Calu3 (cell line): ENCODE data around the gene ALK. TPM values are rescaled to one million over a fixed set of nuclear protein-coding genes. Genes with fewer than 3 reads are reported as not detected.

ENCODE experiments used
- BruUV-seq: library from RNA; stranded (reverse); fragments of 400-500 nt; replicated peaks from 2 replicates; lab custom pipeline; 2021; lab: Mats Ljungman, UMichigan
- CTCF ChIA-PET: fragments of 300-600 bp; sonication (Branson Sonifier 250); formaldehyde crosslinking; loops from one replicate; lab custom pipeline; 2022; ENCODE audit warnings: antibody characterized with exemption; lab: Charles Lee
- DNase-seq: peaks from one replicate; pipeline ENCODE4 v3.0.0; 2022
- H3K27ac Mint-ChIP-seq: one replicate; pipeline ENCODE4 v1.8.0; 2022; ENCODE audit warnings: mixed read lengths; ENCODE audit not compliant: unreplicated experiment
- H3K27me3 Mint-ChIP-seq: one replicate; pipeline ENCODE4 v1.8.0; 2022; ENCODE audit warnings: mixed read lengths; ENCODE audit not compliant: unreplicated experiment
- H3K36me3 Mint-ChIP-seq: one replicate; pipeline ENCODE4 v1.8.0; 2022; ENCODE audit warnings: mild to moderate bottlenecking, moderate library complexity, mixed read lengths; ENCODE audit not compliant: insufficient read depth, unreplicated experiment
- H3K4me1 Mint-ChIP-seq: one replicate; pipeline ENCODE4 v1.8.0; 2022; ENCODE audit warnings: mild to moderate bottlenecking, low read depth, mixed read lengths; ENCODE audit not compliant: unreplicated experiment
- H3K4me3 Mint-ChIP-seq: one replicate; pipeline ENCODE4 v1.8.0; 2022; ENCODE audit warnings: mild to moderate bottlenecking, low read depth, moderate library complexity, mixed read lengths; ENCODE audit not compliant: unreplicated experiment
- H3K9me3 Mint-ChIP-seq: one replicate; pipeline ENCODE4 v1.8.0; 2022; ENCODE audit warnings: low read depth, mixed read lengths; ENCODE audit not compliant: unreplicated experiment
- intact Hi-C: fragments of 100-400 bp; cut with micrococcal nuclease; formaldehyde crosslinking; loops from one replicate; pipeline ENCODE4 v1.10.0; 2022; ENCODE audit not compliant: unreplicated experiment
- total RNA-seq: library from RNA; stranded (reverse); gene quantifications from 2 replicates; pipeline ENCODE4 v1.2.3, GENCODE V29; 2022
- TF ChIP-seq, protein P1 (sequence below): fragments of 200-600 bp; IDR thresholded peaks from one replicate; pipeline ENCODE4 v1.8.0; 2022; ENCODE audit warnings: antibody characterized with exemption; ENCODE audit not compliant: unreplicated experiment

ALK gene
- total RNA-seq, 1 experiment from 2014 or later, result not detected

DNA sequence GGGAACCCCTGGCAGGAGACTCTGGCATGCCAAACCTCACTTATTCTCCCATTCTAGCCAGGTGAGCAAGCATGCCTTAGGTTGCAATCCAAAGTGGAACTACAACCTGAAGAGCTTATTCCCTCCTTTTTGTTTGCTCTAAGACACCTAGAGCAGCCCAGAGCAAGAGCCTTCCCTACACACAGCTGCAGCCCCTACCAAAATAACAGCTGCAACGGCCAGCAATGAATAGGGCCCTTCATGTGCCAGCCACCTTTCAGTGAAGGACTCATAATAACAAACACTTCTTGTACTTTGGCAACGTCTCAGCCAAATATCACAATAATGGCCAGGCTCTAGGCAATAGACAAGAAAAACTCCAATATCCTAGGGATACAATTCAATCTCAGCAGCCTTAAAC, 178.7 kb downstream of the ALK start:
- BruUV-seq, result no TSS peak
- H3K36me3 Mint-ChIP-seq, result no peaks in the 10 kb centered on the region
- H3K4me1 Mint-ChIP-seq, result peaks cover 6% of the 10 kb centered on the region
- peaks cover 13% of the 10 kb centered on the region for H3K27me3 Mint-ChIP-seq
- H3K9me3 Mint-ChIP-seq, result no peaks in the 10 kb centered on the region
- no peak overlapping the region for H3K27ac Mint-ChIP-seq
- no peak for DNase-seq
- TF ChIP-seq, protein P1, sequence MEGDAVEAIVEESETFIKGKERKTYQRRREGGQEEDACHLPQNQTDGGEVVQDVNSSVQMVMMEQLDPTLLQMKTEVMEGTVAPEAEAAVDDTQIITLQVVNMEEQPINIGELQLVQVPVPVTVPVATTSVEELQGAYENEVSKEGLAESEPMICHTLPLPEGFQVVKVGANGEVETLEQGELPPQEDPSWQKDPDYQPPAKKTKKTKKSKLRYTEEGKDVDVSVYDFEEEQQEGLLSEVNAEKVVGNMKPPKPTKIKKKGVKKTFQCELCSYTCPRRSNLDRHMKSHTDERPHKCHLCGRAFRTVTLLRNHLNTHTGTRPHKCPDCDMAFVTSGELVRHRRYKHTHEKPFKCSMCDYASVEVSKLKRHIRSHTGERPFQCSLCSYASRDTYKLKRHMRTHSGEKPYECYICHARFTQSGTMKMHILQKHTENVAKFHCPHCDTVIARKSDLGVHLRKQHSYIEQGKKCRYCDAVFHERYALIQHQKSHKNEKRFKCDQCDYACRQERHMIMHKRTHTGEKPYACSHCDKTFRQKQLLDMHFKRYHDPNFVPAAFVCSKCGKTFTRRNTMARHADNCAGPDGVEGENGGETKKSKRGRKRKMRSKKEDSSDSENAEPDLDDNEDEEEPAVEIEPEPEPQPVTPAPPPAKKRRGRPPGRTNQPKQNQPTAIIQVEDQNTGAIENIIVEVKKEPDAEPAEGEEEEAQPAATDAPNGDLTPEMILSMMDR, result no peak
- intact Hi-C loops, result no loop called here
- no peak overlapping the region for H3K4me3 Mint-ChIP-seq
- CTCF ChIA-PET, result no interaction called here

DNA sequence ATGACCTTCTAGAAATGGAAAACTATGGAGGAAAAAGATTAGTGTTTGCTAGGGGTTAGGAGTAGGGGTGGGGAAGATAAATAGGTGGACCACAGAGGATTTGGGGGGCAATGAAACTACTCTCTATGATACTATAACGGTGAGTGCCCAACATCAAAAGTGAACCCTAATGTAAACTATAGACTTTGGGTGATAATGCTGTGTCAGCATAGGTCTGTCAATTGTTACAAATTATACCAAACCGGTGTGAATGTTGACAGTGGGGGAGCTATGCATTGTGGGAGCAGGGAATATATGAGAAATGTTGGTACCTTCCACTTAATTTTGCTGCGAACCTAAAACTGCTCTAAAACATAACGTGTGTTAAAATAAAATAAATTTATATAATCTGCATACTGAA, 180.3 kb downstream of the ALK start:
- Mint-ChIP-seq H3K4me3 (no peak overlapping the region), H3K36me3 (no peaks in the 10 kb centered on the region), H3K27me3 (peaks cover 13% of the 10 kb centered on the region), H3K4me1 (no peaks in the 10 kb centered on the region), H3K9me3 (no peaks in the 10 kb centered on the region), H3K27ac (no peak overlapping the region)
- no peak for DNase-seq
- intact Hi-C loops, result no loop called here
- CTCF ChIA-PET, result no interaction called here
- BruUV-seq, result no TSS peak
- TF ChIP-seq, protein P1, result no peak

DNA sequence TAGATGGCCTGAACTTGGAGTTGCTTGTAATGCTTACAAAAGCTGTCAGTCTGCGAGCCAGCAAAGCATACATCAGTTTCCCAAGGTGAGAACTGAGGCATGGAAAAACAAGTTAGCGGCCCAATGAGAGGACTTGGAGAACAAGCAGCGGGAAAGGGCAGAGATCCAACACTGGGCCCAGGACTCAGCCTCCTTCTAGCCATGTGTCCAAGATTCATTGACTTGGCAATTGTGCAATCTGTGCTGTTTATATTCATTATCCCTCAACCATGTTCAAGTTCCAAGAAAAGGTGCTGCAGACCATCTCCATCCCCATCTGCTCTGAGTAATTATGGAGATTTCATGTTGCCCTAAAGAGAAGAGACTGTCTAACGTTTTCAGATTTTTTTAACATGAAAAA, 187.4 kb downstream of the ALK start:
- Mint-ChIP-seq H3K4me3 (no peak overlapping the region), H3K27ac (no peak overlapping the region), H3K9me3 (no peaks in the 10 kb centered on the region), H3K27me3 (peaks cover 8% of the 10 kb centered on the region), H3K36me3 (no peaks in the 10 kb centered on the region), H3K4me1 (no peaks in the 10 kb centered on the region)
- TF ChIP-seq, protein P1, result no peak
- CTCF ChIA-PET, result no interaction called here
- intact Hi-C loops, result no loop called here
- no TSS peak for BruUV-seq
- no peak for DNase-seq

DNA sequence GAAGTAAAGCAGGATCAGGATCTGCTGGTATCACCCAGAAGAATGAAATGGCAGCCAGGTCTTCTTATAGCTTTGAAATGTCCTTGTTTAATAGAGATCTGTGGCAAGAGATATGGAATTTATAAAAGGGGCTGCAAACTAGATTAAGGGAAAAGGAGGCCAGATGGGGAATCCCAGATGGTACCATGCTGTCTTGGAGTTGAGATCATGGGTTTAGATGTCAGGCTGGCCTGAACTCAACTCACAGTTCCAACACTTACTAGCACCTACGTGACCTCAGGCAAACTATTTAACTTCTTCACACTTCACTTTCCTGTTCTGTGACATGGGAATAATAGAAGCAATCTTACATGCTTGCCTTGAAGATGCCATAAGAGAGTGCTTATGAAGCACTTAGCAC, 188.2 kb downstream of the ALK start:
- CTCF ChIA-PET, result no interaction called here
- no peak for DNase-seq
- intact Hi-C loops, result no loop called here
- no TSS peak for BruUV-seq
- no peaks in the 10 kb centered on the region for H3K4me1 Mint-ChIP-seq
- H3K36me3 Mint-ChIP-seq, result no peaks in the 10 kb centered on the region
- TF ChIP-seq, protein P1, result no peak
- peaks cover 16% of the 10 kb centered on the region for H3K27me3 Mint-ChIP-seq
- H3K27ac Mint-ChIP-seq, result no peak overlapping the region
- no peak overlapping the region for H3K4me3 Mint-ChIP-seq
- no peaks in the 10 kb centered on the region for H3K9me3 Mint-ChIP-seq
